Activated CD4-positive, alpha-beta T cell treated with anti-CD3 and anti-CD28 coated beads, Interleukin-2, Interleukin-4, amounts not matched to agents 100 ng/mL and 50 ng/mL, durations not matched to agents 16 hours and 8 hours (primary cell): ENCODE measurements around the gene ANAPC4.
A peak's percentile ranks its signal among the peaks of the same experiment; 100 is the strongest.
"Not testable (repeated sequence)": the region's sequence is repeated elsewhere in the genome, so short reads cannot be mapped to it uniquely, and the experiment has no call there.

ENCODE experiments used
- DNase-seq: peaks from one replicate; pipeline ENCODE4 v3.0.0-alpha.2; 2020; ENCODE audit warnings: low spot score

The ANAPC4 gene

GRCh38 chr4:25376754-25377571, at the start of gene ANAPC4:
Gene ANAPC4 (plus strand): TSS chr4:25377263. CDS start chr4:25377428, 165 bp downstream.
- DNase-seq = peak; percentile 98

GRCh38 chr4:25328463-25328862, 48.6 kb upstream of the ANAPC4 start:
- not testable (repeated sequence) for DNase-seq

- DNase-seq = no peak
These were observed 46.7 kb upstream of the ANAPC4 start for GRCh38 chr4:25330335-25330734.

- peak; percentile 39 for DNase-seq
These were observed 45.9 kb upstream of the ANAPC4 start for GRCh38 chr4:25330905-25331808.

GRCh38 chr4:25343671-25344070, 33.4 kb upstream of the ANAPC4 start:
- DNase-seq = no peak

GRCh38 chr4:25345744-25346143, 31.3 kb upstream of the ANAPC4 start:
- DNase-seq = no peak

- no peak for DNase-seq
These were observed 30.1 kb upstream of the ANAPC4 start for GRCh38 chr4:25346913-25347312.

GRCh38 chr4:25347473-25347872, 29.6 kb upstream of the ANAPC4 start:
- DNase-seq = no peak

- no peak for DNase-seq
These were observed 29.1 kb upstream of the ANAPC4 start for GRCh38 chr4:25347971-25348370.

GRCh38 chr4:25350561-25350960, 26.5 kb upstream of the ANAPC4 start:
- DNase-seq = no peak

- no peak for DNase-seq
These were observed 25.2 kb upstream of the ANAPC4 start for GRCh38 chr4:25351777-25352416.

GRCh38 chr4:25356068-25356467, 21.0 kb upstream of the ANAPC4 start:
- no peak for DNase-seq

GRCh38 chr4:25358515-25359275, 18.4 kb upstream of the ANAPC4 start:
- no peak for DNase-seq

GRCh38 chr4:25361253-25361652, 15.8 kb upstream of the ANAPC4 start:
- DNase-seq = no peak

GRCh38 chr4:25367004-25367621, 9.9 kb upstream of the ANAPC4 start:
- peak; percentile 28 for DNase-seq

- DNase-seq = no peak
These were observed 9.2 kb upstream of the ANAPC4 start for GRCh38 chr4:25367877-25368276.

GRCh38 chr4:25368315-25368714, 8.7 kb upstream of the ANAPC4 start:
- DNase-seq = no peak

- DNase-seq = no peak
These were observed 6.8 kb upstream of the ANAPC4 start for GRCh38 chr4:25370242-25370641.

GRCh38 chr4:25372549-25372948, 4.5 kb upstream of the ANAPC4 start:
- DNase-seq = not testable (repeated sequence)

- no peak for DNase-seq
These were observed 741 bp downstream of the ANAPC4 start for GRCh38 chr4:25377572-25378436.
